ENCODE measurements around the gene F2. TPM values are rescaled to one million over a fixed set of nuclear protein-coding genes. Genes with fewer than 3 reads are reported as not detected.

The F2 gene
- total RNA-seq, 1 donor from 2014 or later: not detected

DNA sequence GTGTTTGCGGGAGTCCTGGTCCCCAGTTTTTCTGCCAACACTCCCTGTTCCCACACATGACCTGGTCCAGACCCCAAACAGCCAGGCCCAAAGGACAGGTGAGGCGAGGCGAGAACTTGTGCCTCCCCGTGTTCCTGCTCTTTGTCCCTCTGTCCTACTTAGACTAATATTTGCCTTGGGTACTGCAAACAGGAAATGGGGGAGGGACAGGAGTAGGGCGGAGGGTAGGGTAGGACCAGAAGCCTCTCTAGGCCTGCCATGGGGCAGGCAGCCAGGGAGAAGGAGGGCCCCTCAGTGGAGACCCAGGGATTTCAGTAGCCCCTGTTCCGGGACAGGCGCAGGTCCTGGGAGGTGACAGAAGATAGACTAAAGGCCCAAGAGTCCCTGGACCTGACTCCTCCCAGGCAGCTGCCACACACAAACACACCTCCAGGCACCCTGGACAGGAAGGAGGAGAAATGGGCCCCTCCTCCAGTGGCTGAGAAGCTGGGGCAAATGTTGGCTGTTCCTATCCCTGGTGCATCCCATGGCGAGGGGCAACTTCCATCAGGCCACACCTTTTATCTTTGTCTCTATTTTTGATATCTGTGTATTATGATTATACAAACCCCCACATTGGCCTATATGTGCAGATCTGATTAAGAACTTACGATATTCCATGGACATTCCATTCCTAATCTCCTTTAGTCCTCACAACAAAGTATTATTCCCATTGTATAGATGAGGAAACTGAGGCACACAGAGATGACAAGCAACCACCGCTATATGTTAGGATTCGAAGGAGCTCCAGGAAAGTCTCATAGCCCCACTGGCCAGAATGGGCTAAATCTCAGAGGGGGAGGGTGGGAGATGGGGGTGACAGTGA lies 626 bp upstream of the F2 start:
- ATAC-seq: no peak

DNA sequence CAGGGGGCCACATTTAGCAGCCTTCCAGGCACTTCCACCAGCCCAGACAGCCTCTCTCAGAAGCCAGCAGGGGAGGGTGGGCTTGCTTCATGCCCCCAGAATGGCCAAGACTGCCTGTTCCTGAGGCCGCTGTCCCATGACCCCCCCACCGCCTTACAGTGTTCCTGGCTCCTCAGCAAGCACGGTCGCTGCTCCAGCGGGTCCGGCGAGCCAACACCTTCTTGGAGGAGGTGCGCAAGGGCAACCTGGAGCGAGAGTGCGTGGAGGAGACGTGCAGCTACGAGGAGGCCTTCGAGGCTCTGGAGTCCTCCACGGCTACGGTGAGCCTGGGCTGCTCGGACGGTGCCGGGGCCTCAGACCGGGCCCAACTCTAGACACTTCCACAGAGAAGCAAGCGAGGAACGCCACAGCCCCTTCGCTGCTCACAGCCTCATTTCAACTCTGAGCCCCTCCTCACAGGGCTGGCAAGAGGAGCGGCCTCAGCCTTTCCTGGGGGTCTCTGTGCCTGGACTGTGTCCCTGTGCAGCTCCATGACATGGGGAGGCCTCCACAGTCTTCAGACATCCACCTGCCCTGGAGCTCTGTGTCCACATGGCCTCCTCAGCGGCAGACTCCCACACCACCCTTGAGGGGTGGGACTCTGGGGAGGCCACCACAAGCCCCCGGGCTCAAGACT lies 668 bp downstream of the F2 start:
- no peak for ATAC-seq

- no peak for ATAC-seq
Observed at GRCh38 chr11:46721286-46721685, 2.3 kb downstream of the F2 start.

DNA sequence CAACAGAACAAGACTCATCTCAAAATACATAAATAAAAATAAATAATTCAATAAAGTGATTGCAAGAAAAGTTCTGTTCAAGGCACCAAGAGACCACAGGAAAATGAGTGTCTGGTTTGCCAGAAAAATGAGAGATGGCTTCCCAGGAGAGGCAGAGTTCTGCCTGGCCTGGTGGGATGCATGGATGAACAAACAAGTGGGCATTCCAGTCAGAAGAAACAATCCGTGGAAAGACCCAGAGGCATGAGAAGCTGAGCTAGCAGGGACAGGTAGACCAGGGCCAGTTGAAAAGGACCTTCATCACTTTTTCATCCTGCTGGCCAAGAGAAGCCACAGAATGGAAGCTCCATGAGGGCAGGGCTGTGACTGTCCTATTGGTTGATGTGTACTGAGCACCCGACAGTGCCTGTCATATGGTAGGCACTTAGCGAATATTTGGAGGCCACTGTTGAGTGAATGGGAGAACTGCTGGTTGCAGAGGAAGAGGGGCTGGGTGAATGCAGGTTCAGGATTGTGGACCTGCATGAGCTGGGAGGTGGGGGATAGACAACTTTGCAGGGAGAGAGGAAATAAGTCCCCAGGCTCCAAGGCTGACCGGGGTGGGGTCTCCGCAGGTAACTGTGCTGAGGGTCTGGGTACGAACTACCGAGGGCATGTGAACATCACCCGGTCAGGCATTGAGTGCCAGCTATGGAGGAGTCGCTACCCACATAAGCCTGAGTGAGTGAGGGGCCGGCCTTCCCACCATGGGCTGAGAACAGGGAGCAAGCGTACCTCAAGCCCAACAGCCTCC lies 3.7 kb downstream of the F2 start:
- no peak for ATAC-seq

DNA sequence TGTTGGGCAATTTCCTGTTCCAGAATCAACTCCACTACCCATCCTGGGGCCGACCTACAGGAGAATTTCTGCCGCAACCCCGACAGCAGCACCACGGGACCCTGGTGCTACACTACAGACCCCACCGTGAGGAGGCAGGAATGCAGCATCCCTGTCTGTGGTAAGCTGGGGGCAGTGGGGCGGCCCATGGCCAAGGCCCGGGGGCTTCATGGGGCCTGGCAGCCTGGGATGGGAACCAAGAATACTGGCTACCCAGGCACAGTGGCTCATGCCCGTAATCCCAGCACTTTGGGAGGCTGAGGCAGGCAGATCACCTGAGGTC lies 4.3 kb downstream of the F2 start:
- ATAC-seq: no peak

DNA sequence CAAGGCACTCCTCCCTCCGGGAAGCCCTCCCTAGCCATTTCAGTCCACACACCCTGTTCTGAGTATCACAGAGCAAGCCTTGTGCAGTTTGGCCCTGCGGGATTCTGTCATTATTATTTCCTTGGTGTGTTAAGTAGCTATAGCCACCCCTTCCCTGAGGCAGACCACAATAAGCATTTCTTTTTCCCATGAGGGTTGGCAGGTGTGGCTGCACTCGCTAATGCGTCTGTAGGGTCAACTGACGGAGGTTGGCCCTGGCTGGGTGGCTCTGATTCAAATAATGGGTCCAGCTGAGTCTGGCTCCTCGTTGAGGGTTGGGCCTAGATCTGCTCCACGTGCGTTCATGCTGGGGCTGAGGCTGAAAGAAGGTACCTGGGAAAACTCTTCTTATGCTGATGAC lies 5.1 kb downstream of the F2 start:
- ATAC-seq: no peak

- no peak for ATAC-seq
Observed at GRCh38 chr11:46725338-46726205, 6.6 kb downstream of the F2 start.

DNA sequence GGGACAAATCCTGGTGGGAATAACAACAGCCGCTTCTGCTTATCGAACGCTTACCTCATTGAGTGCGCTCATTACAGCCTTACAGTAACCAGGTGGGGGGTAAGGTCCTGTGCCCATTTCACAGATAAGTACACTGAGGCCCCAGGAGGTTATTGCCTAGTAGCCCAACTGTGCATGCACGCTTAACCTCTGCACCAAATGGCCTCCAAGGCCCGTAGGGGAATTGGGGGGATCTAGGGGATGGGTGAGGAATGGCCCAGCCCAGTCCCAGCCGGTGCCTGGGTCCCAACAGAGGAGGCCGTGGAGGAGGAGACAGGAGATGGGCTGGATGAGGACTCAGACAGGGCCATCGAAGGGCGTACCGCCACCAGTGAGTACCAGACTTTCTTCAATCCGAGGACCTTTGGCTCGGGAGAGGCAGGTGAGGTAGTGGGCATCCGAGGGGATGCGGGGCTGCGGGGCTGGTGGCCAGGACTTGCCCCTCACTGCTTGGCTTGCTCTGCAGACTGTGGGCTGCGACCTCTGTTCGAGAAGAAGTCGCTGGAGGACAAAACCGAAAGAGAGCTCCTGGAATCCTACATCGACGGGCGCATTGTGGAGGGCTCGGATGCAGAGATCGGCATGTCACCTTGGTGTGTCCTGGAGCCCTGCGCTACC lies 7.3 kb downstream of the F2 start:
- no peak for ATAC-seq

DNA sequence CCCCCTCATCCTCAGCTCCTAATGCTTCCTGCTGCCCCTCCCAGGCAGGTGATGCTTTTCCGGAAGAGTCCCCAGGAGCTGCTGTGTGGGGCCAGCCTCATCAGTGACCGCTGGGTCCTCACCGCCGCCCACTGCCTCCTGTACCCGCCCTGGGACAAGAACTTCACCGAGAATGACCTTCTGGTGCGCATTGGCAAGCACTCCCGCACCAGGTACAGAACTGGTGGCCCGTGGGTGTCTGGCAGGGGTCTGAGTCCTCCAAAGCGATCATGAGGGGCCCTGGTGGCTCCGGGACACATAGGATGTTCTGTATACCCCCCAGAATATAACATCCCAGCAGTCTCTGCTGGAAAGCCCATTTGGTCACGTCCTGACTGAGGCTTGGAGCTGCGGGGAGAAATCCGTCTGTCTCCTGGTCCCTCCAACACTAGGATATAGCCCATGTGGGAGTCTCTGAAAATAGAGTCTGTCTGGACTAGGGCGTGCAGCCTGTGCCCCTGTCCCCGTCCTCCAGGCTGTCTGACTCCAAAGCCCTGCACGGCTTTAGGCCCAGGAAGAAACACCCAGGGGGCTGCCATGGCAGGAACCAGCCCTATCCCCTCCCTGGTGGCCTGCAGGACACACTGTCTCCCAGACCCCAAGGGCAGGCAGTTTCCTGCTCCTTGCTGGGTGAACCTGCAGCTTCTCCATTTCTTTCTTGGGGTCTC lies 9.1 kb downstream of the F2 start:
- no peak for ATAC-seq

DNA sequence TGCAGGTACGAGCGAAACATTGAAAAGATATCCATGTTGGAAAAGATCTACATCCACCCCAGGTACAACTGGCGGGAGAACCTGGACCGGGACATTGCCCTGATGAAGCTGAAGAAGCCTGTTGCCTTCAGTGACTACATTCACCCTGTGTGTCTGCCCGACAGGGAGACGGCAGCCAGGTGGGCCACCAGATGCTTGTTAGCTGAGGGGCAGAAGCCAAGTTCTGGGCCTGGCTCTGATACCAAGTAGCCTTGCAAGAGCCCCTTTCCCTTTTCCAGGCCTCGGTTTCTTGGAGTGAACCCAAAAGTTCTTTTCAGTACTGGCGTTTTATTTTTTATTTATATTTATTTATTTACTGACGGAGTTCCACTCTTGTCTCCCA lies 9.6 kb downstream of the F2 start:
- no peak for ATAC-seq

- peak; percentile 67 for ATAC-seq
Observed at GRCh38 chr11:46729110-46730027, 10.4 kb downstream of the F2 start.

DNA sequence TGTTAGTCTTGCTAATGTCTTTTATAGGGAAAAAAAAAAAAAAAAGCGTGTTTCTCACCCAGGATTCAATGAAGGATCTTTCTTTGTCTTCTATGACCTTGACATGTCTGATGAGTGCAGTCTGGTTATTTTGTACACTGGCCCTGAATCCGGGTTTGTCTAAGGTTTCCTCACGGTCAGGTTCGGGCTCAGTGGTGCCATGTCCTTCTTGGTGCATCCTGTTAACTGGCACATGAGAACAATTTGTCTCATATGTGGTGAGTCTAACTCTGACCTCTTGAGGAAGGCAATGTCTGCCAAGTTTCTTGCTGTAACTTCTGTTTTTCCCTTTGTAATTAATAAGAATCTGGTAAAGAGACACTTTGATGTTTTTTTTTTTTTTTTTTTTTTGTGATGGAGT lies 12.5 kb downstream of the F2 start:
- ATAC-seq: no peak

- ATAC-seq: no peak
Observed at GRCh38 chr11:46733234-46733633, 14.2 kb downstream of the F2 start.

DNA sequence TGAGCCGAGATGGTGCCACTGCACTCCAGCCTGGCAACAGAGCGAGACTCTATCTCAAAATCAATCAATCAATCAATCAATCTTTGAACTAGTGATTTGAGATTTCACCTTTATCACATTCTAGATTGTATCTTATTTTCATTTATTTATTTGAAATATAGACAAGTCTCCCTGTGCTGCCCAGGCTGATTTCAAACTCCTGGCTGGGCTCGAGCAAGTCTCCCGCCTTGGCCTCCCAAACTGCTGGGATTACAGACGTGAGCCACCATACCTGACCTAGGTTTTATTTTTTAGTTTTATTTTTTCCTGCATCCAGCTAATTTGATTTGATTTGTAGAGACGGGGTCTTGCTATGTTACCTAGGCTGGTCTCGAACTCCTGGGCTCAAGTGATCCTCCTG lies 17.1 kb downstream of the F2 start:
- ATAC-seq: no peak

DNA sequence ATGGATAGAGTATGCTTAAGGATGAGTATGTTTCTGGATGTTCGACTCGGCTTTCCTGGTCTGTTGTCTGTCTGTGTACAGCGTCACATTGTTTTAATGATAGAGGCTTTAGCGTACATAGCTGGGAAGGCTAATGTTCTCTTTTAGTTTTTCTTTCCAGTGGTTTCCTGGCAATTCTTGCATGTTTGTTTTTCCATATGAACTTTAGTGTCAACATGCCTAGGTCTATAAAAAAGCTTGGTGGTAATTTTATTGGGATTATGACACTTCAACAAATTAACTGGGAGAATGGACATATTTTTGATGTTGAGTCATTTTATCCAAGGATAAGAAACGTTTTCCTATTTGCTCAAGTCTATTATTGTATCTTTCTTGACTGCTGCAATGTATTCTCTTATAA lies 17.6 kb downstream of the F2 start:
- ATAC-seq: no peak

DNA sequence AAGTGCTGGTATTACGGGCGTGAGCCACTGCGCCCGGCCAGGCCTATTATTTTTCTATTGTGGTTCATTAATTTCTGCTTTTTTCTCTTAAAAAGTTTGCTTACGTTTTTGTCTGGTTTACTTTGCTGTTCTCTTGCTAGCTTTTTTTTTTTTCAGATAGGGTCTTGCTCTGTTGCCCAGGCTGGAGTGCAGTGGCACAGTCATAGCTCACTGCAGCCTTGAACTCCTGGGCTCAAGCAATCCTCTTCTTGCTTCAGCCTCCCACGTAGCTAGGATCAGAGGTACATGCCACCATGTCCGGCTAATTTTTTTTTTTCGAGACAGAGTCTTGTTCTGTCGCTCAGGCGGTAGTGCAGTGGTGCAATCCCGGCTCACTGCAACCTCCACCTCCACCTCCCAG lies 18.7 kb downstream of the F2 start:
- no peak for ATAC-seq

GRCh38 chr11:46738887-46739286 lies 19.9 kb downstream of the F2 start:
- no peak for ATAC-seq

DNA sequence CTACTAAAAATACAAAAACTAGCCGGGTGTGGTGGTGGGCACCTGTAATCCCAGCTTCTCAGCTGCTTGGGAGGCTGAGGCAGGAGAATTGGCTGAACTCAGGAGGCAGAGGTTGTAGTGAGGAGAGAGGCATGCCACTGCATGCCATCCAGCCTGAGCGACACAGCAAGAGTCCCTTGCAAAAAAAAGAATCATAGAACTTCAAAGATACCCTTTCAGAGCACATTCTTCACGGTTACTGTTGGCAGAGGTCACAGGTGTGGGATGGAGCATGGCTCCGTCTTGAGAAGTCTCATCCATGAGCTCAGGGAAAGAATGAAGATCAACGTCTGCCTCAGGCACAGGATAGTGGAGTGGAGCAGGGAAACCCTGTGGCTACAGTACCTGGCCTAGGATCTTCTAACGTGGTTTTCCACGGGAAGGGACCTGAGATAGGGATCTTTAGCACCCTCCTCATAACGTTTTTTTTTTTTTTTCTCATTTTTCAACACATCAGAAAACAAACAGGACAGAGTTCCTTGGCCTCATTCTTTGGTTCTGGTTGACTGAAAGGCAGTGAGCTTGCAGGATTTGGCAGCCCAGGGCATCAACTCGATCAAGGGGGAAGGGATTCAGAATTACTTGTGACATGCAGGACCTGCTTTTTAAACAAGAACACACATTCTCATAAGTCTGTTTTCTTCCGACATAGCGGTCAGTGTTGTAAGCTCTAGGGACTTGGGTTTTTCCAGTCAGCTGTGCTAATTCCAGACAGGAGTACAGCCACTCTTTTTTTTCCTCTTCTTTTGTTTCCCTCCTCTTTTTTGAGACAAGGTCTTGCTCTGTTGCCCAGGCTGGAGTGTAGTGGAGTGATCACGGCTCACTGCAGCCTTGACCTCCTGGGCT lies 22.8 kb downstream of the F2 start:
- no peak for ATAC-seq

DNA sequence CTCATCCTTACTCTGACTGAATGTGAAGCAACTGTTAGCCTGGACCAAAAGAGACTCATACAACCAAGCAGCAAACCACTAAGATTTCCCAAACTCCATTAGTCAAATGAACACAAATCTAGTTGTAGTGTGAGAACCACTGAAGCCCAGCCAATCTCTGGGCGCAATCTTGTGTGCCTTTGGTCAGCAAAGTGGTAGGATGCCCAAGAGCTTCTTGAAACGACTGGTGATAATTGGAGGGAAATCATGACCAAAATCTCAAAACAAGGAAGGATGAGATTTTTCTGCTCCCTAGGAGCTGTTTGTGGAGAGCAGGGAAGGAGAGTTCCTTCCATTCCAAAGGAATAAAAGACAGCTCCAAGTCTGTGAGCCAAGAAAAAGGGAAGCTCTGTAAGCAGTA lies 24.0 kb downstream of the F2 start:
- no peak for ATAC-seq
